Measurements from ENCODE around the gene DAGLB. TPM values are rescaled to one million over a fixed set of nuclear protein-coding genes. Genes with fewer than 3 reads are reported as not detected.
"Not testable (repeated sequence)": the region's sequence is repeated elsewhere in the genome, so short reads cannot be mapped to it uniquely, and the experiment has no call there.

Gene DAGLB
- total RNA-seq, 1 donor from 2014 or later: 27.2 TPM

GRCh38 chr7:6380310-6381095 is 67.3 kb downstream of the DAGLB start:
- H3K9me3 Mint-ChIP-seq (ENCODE audit: unreplicated experiment): no peaks in the 10 kb centered on the region
- peaks cover 6% of the 10 kb centered on the region for H3K27me3 Mint-ChIP-seq (ENCODE audit: unreplicated experiment)
- H3K4me3 Mint-ChIP-seq (ENCODE audit: unreplicated experiment): peak overlapping the region; percentile 78
- peaks cover 55% of the 10 kb centered on the region for H3K4me1 Mint-ChIP-seq (ENCODE audit: unreplicated experiment)
- no peak for DNase-seq (ENCODE audit: low spot score)
- peak overlapping the region; percentile 34 for H3K27ac Mint-ChIP-seq (ENCODE audit: unreplicated experiment)
- H3K36me3 Mint-ChIP-seq (ENCODE audit: low read depth, unreplicated experiment): peaks cover 16% of the 10 kb centered on the region
- TF ChIP-seq, protein P1, sequence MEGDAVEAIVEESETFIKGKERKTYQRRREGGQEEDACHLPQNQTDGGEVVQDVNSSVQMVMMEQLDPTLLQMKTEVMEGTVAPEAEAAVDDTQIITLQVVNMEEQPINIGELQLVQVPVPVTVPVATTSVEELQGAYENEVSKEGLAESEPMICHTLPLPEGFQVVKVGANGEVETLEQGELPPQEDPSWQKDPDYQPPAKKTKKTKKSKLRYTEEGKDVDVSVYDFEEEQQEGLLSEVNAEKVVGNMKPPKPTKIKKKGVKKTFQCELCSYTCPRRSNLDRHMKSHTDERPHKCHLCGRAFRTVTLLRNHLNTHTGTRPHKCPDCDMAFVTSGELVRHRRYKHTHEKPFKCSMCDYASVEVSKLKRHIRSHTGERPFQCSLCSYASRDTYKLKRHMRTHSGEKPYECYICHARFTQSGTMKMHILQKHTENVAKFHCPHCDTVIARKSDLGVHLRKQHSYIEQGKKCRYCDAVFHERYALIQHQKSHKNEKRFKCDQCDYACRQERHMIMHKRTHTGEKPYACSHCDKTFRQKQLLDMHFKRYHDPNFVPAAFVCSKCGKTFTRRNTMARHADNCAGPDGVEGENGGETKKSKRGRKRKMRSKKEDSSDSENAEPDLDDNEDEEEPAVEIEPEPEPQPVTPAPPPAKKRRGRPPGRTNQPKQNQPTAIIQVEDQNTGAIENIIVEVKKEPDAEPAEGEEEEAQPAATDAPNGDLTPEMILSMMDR (IDR thresholded peaks at IDR 0.05; ENCODE audit: unreplicated experiment): no peak

- H3K36me3 Mint-ChIP-seq (ENCODE audit: low read depth, unreplicated experiment): peaks cover 19% of the 10 kb centered on the region
- peak overlapping the region; percentile 28 for H3K27ac Mint-ChIP-seq (ENCODE audit: unreplicated experiment)
- TF ChIP-seq, protein P1 (IDR thresholded peaks at IDR 0.05; ENCODE audit: unreplicated experiment): no peak
- DNase-seq (ENCODE audit: low spot score): no peak
- H3K4me3 Mint-ChIP-seq (ENCODE audit: unreplicated experiment): peak overlapping the region; percentile 78
- H3K27me3 Mint-ChIP-seq (ENCODE audit: unreplicated experiment): peaks cover 6% of the 10 kb centered on the region
- no peaks in the 10 kb centered on the region for H3K9me3 Mint-ChIP-seq (ENCODE audit: unreplicated experiment)
- H3K4me1 Mint-ChIP-seq (ENCODE audit: unreplicated experiment): peaks cover 51% of the 10 kb centered on the region
Measured at GRCh38 chr7:6379886-6380285, 67.9 kb downstream of the DAGLB start.

DNA sequence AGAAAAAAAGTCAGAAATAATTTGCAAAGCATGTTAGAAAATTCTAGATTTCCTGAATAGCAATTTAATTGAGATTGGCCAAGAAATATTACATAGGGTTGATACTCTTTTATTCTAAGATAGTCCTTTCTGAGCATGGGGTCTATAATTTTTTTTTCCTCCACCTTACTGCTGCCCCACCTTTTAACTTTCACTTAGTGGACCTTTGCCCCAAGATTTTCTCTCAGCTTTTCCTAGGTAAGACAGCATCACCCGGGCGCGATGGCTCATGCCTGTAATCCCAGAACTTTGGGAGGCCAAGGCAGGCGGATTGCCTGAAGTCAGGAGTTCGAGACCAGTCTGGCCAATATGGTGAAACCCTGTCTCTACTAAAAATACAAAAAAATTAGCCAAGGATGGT is 69.2 kb downstream of the DAGLB start:
- peaks cover 19% of the 10 kb centered on the region for H3K36me3 Mint-ChIP-seq (ENCODE audit: low read depth, unreplicated experiment)
- DNase-seq (ENCODE audit: low spot score); H3K27me3 Mint-ChIP-seq (ENCODE audit: unreplicated experiment); H3K9me3 Mint-ChIP-seq (ENCODE audit: unreplicated experiment): not testable (repeated sequence)
- H3K27ac Mint-ChIP-seq (ENCODE audit: unreplicated experiment): peak overlapping the region; percentile 41
- H3K4me3 Mint-ChIP-seq (ENCODE audit: unreplicated experiment): peak overlapping the region; percentile 38
- peaks cover 46% of the 10 kb centered on the region for H3K4me1 Mint-ChIP-seq (ENCODE audit: unreplicated experiment)

GRCh38 chr7:6376820-6377219 is 70.9 kb downstream of the DAGLB start:
- Mint-ChIP-seq H3K4me3 (ENCODE audit: unreplicated experiment) (peak overlapping the region; percentile 83), H3K27me3 (ENCODE audit: unreplicated experiment) (peaks cover 3% of the 10 kb centered on the region), H3K36me3 (ENCODE audit: low read depth, unreplicated experiment) (peaks cover 19% of the 10 kb centered on the region), H3K4me1 (ENCODE audit: unreplicated experiment) (peaks cover 33% of the 10 kb centered on the region), H3K9me3 (ENCODE audit: unreplicated experiment) (no peaks in the 10 kb centered on the region), H3K27ac (ENCODE audit: unreplicated experiment) (peak overlapping the region; percentile 61)
- TF ChIP-seq, protein P1 (IDR thresholded peaks at IDR 0.05; ENCODE audit: unreplicated experiment): no peak
- no peak for DNase-seq (ENCODE audit: low spot score)

- Mint-ChIP-seq H3K36me3 (ENCODE audit: low read depth, unreplicated experiment) (peaks cover 19% of the 10 kb centered on the region), H3K4me1 (ENCODE audit: unreplicated experiment) (peaks cover 30% of the 10 kb centered on the region), H3K4me3 (ENCODE audit: unreplicated experiment) (peak overlapping the region; percentile 98), H3K27me3 (ENCODE audit: unreplicated experiment) (peaks cover 4% of the 10 kb centered on the region), H3K9me3 (ENCODE audit: unreplicated experiment) (no peaks in the 10 kb centered on the region), H3K27ac (ENCODE audit: unreplicated experiment) (peak overlapping the region; percentile 92)
- DNase-seq (ENCODE audit: low spot score): no peak
- TF ChIP-seq, protein P1 (IDR thresholded peaks at IDR 0.05; ENCODE audit: unreplicated experiment): no peak
Measured at GRCh38 chr7:6375348-6376101, 72.2 kb downstream of the DAGLB start.
